Rectal smooth muscle tissue (tissue), 1 donor: Measurements from ENCODE around the gene GSTM5.
"Not testable (repeated sequence)": the region's sequence is repeated elsewhere in the genome, so short reads cannot be mapped to it uniquely, and the experiment has no call there.

ENCODE experiments used
- H3K27ac ChIP-seq: one replicate; pipeline ENCODE4 v1.7.0; 2013; ENCODE audit warnings: low read depth, low read length, inconsistent platforms
- H3K27me3 ChIP-seq: one replicate; pipeline ENCODE4 v1.7.0; 2013; ENCODE audit warnings: low read length; ENCODE audit not compliant: control insufficient read depth, insufficient read depth
- H3K36me3 ChIP-seq: one replicate; pipeline ENCODE4 v1.7.0; 2013; ENCODE audit warnings: low read length; ENCODE audit not compliant: control insufficient read depth, insufficient read depth
- H3K4me1 ChIP-seq: one replicate; pipeline ENCODE4 v1.7.0; 2013; ENCODE audit warnings: low read length; ENCODE audit not compliant: control insufficient read depth, insufficient read depth
- H3K4me3 ChIP-seq: one replicate; pipeline ENCODE4 v1.7.0; 2013; ENCODE audit warnings: low read length
- H3K9ac ChIP-seq: one replicate; pipeline ENCODE4 v1.7.0; 2013; ENCODE audit warnings: low read length

Gene GSTM5

DNA sequence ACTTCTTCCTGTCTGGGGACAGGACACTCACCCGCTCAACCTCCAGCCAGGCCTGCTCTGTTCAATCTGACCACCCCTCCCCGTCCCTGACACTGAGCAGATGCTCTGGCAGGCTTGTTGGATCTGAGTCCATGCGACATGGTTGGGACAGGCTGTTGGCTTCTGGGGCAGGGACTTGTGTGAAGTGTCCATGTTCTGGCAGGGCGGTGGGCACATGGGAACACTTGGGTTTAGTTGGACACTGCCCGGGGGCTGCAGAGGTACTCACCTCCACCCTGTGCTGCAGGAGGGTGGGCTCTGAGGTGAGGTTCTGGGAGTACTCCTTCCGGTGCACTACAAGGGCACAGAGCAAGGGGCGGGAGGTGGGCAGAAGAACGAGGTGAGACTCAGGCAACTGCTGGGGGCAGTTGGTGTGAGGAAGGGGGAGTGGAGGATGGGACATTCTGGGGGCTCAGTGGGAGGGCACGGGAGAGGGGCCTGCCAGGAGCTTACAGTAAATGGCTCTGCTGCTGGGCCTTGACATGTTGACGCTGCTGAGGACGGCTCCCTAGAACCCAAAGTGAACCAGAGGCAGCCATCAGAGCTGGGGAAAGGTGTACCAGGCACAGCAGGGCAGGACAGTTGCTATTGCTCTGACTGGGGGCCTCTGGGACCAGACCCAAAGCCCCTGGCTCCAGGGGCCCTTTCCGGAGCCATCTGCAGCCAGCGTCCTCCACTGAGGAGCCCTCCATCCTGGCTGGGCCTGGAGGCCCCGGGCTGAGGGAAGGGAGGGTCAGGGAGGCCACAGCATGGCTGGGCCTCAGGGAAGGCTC, 49.4 kb downstream of the GSTM5 start:
- Histone ChIP-seq H3K36me3 (no peaks in the 10 kb centered on the region), H3K9ac (no peak overlapping the region), H3K4me3 (no peak overlapping the region), H3K27me3 (no peaks in the 10 kb centered on the region), H3K4me1 (no peaks in the 10 kb centered on the region), H3K27ac (no peak overlapping the region)

GRCh38 chr1:109762039-109762585, 50.1 kb downstream of the GSTM5 start:
- Histone ChIP-seq H3K4me3 (peak overlapping the region; percentile 74), H3K27me3 (no peaks in the 10 kb centered on the region), H3K36me3 (no peaks in the 10 kb centered on the region), H3K9ac (no peak overlapping the region), H3K4me1 (no peaks in the 10 kb centered on the region), H3K27ac (no peak overlapping the region)

DNA sequence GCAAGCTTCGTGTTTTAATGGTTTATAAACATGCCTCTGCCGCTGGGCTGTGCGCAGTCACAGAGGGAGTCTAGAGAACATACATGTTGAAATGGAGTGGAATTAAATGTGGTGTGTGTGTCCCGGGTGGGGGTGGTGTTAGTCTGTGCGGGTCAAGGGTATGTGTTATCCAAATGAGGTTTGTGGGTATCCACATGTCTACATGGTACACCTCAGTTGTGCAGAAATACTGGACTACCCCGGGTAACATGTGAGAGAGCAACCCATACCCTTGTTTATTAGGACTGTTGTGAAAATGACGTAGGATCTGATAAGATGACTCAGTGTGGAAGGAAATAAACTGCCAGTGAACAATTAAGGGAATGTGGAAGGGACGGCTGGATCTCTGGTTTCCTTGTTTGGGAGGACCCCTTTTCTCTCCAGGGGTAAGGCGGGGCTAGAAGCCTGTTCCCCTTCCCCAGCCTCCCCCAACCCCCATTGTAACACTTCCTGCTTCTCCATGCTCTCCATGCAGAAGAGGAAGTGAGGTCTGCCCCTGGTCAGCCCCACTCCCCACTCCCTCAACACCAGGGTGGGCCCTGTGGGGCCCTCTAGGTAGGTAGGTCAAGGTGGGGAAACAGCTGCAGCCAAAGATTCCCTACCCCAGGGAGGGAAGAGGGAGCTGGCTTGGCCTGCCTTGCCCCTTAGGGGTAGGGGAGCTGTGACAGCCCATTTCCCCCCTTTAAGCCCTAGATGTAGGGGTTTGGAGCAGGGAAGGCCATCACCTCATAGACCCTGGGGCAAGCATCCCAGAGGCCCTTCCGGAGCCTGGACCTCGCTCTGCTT, 51.0 kb downstream of the GSTM5 start:
- Histone ChIP-seq H3K9ac (peak overlapping the region; percentile 88), H3K36me3 (no peaks in the 10 kb centered on the region), H3K4me1 (no peaks in the 10 kb centered on the region), H3K4me3 (peak overlapping the region; percentile 74), H3K27ac (no peak overlapping the region), H3K27me3 (no peaks in the 10 kb centered on the region)

GRCh38 chr1:109763646-109764415, 51.8 kb downstream of the GSTM5 start, which contains the start of gene EPS8L3:
Gene EPS8L3, minus strand, starts transcription at chr1:109763923. Its CDS starts 2,174 bp downstream, at chr1:109761749.
- Histone ChIP-seq H3K4me3 (peak within 1 kb of the TSS; percentile 74), H3K27ac (no peak within 1 kb of the TSS)

GRCh38 chr1:109764561-109765482, 52.8 kb downstream of the GSTM5 start:
- H3K36me3 ChIP-seq, result no peaks in the 10 kb centered on the region
- H3K27me3 ChIP-seq, result no peaks in the 10 kb centered on the region
- H3K4me3 ChIP-seq, result no peak overlapping the region
- H3K27ac ChIP-seq, result no peak overlapping the region
- H3K4me1 ChIP-seq, result no peaks in the 10 kb centered on the region
- H3K9ac ChIP-seq, result no peak overlapping the region

More at GRCh38 chr1:109763646-109764415, 51.8 kb downstream of the GSTM5 start, which contains the start of gene EPS8L3:
- Histone ChIP-seq H3K27me3 (no peaks in the 10 kb centered on the region), H3K36me3 (no peaks in the 10 kb centered on the region), H3K9ac (peak within 1 kb of the TSS; percentile 88), H3K4me1 (no peaks in the 10 kb centered on the region)

- Histone ChIP-seq H3K36me3 (no peaks in the 10 kb centered on the region), H3K27me3 (no peaks in the 10 kb centered on the region), H3K9ac (no peak overlapping the region), H3K4me3 (no peak overlapping the region), H3K4me1 (no peaks in the 10 kb centered on the region), H3K27ac (no peak overlapping the region)
These were observed 53.4 kb downstream of the GSTM5 start for GRCh38 chr1:109765483-109765815.

GRCh38 chr1:109765896-109766615, 54.0 kb downstream of the GSTM5 start:
- H3K36me3 ChIP-seq, result no peaks in the 10 kb centered on the region
- H3K27ac ChIP-seq, result no peak overlapping the region
- H3K4me1 ChIP-seq, result no peaks in the 10 kb centered on the region
- no peaks in the 10 kb centered on the region for H3K27me3 ChIP-seq
- no peak overlapping the region for H3K4me3 ChIP-seq
- no peak overlapping the region for H3K9ac ChIP-seq

GRCh38 chr1:109766991-109767636, 55.1 kb downstream of the GSTM5 start:
- H3K4me1 ChIP-seq, H3K27ac ChIP-seq, H3K9ac ChIP-seq, H3K4me3 ChIP-seq, H3K27me3 ChIP-seq, H3K36me3 ChIP-seq: not testable (repeated sequence)
